Raji (cell line): ENCODE measurements around the gene KCTD19.
A peak's percentile ranks its signal among the peaks of the same experiment; 100 is the strongest.

ENCODE experiments used
- POLR2A ChIP-seq: IDR thresholded peaks from 2 replicates; pipeline ENCODE4 v1.6.1; 2011; ENCODE audit warnings: low read depth, low read length, control low read depth; ENCODE audit not compliant: insufficient read depth

The KCTD19 gene

DNA sequence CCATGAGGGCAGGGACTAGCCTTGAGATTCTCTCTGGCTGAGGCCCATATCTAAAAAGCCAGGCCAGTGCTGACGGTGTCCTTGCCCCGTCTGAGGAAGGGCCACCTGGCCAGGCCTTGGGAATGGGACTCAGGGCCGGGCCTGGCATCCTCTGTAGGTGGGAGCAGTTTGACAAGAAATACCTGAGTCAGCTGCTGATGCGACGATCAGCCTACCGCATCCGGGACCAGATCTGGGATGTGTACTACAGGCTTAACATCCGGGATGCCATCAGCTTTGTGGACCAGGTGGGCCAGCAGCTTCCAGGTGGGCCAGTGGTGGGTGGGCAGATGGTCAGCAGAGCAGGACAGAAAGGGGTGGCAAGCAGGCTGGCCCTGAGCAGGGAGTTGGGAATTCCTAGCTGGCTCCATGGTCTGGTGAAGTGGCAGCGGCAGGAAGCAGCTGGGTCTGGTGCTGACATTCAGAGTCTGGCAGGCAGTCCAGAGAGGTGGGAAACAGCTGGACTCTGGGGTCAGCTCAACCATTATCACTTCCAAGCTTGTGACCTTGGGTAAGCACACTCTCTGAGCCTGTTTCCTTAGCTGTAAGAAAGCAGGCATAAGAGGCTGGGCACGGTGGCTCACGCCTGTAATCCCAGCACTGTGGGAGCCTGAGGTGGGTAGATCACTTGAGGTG lies 68.2 kb downstream of the KCTD19 start:
- no peak for TF ChIP-seq POLR2A

DNA sequence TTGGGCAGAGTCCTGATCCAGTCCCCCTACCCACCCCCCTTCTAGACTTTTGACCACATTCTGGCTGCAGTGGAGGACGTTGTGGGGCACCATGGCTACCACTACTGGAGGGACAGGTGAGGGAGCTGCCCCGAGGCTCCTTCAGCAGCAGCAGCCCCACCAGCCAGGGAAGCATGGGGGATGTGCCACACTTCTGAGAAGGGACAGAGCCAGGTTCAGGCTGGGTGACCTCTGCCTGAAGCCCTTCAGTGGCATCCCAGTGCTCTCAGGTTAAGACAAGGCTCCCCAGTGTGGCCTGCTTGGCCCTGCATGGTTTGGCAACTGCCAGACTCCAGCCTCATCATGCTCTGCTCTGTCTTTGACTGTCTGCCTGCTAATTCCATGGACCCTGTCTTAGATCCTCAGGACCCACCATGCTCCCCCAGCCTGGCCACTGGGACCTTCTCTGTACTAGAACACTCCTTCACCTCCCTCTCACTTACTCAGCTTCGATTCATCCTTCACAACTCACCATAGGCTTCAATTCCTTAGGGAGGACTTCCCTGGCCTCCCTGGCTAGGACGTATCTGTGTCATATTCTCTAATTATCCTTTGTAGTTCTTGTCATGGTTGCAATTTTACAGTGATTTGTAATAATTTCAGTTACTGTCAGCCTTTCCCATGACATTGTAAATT lies 68.9 kb downstream of the KCTD19 start:
- TF ChIP-seq POLR2A: no peak

DNA sequence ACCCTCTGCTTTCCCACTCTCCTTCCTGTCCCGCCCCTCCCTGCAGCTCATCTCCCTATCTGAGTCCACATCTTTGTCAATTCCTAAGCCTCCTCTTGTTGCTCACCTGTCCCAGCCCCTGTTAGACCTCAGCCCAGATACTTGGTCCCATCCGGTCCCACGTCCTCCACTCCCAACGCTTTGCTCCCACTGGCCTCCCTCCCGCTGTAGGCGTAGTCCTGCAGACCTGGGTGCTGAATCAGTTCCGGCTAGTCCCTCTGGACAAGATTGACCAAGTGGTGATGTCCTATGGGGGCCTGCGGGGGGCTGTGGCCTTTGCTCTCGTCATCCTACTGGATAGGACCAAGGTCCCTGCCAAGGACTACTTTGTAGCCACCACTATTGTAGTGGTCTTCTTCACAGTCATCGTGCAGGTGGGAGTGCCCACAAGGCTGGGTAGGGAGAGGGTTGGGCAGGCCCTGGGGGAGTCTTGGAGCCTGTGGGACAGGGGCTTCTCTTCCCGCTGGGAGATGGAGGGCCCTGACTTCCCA lies 69.8 kb downstream of the KCTD19 start:
- TF ChIP-seq POLR2A: no peak

DNA sequence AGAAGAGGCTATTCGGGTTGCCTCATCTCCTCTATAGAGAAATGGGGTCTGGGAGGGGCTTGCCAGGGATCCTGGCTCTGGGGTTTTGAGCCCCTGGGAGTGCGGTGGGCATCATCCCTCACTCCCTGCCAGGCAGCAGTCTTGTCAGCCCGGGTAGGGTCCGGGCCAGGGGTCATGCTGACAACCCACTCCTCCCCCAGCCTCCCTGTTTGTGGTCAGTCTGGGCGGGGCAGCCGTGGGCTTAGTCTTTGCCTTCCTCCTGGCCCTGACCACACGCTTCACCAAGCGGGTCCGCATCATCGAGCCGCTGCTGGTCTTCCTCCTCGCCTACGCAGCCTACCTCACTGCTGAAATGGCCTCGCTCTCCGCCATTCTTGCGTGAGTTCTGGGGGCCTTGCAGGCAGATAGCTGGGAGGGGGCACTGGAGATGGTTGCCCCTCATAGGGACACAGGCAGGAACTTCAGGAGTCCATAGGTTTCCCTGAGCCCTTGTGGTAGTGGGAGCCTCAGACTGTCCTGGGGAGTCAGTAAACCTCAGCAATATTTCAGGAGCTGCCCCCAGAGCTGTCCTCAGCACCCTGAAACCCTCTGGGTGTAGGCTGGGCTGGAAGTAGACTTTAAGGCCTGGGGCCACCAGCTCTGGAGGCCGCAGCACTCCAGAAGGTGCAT lies 70.9 kb downstream of the KCTD19 start:
- no peak for TF ChIP-seq POLR2A

DNA sequence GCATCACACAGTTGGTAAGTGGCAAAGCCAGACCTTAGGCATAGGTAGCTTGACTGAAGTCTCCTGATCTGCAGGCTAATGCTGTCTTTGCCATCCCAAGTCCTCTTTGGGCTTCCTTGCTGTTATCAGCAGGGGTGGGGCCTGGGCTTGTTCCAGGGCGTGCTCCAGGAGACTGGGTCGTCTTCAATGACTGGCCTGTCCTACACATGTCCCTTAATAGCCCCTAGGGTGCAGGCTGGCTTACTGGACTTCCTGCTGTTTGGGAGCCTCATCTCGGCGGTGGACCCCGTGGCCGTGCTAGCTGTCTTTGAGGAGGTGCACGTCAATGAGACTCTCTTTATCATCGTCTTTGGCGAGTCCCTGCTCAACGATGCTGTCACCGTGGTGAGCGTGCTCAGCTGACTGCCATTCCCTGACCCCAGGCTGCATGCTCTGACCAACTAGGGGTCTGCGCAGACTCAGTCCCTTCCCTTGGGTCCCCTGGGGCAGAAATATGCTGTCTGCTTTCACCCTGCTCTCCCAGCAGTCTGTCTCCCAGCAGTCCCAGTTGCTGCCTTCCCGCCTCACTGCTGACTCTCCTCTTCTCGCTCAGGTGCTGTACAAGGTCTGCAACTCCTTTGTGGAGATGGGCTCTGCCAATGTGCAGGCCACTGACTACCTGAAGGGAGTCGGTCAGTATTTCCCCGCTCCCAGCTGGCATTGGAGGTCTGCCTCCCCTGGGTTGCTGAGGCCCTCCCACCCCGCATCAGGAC lies 71.6 kb downstream of the KCTD19 start:
- TF ChIP-seq POLR2A: no peak

DNA sequence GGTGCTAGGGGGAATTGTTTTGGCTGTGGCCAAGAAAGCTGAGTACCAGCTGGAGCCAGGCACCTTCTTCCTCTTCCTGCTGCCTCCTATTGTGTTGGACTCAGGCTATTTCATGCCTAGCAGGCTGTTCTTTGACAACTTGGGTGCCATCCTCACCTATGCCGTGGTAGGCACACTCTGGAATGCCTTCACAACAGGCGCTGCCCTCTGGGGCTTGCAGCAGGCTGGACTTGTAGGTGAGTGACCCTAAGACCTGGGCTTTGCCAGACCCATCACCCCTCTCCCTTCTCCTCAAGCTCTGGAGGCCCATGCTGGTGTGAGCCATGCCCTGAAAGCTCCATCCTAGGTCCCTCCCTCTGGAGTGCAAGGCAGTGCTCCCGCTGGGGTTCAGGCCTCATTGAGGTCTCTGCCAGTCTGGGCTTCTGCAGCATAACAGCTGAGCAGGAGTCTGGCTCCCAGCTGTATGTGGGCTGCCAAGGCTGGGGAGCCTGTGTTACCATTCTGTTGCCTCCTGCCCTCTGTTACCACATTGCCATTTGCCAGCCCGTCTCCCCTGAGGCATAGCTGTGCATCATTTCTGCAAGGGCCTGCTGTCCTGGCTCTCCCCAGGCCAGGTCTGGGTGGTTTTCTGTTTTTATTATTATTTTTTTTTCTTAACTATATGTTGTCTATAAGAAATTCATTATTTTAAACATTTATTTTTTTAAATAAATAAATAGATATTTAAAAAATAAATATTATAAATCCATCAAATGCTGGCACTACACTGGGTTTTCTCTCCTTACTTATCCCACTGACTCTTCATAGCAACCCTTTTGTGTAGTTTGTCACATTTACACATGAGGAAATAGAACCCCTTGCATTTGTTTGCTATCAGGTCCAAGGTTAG lies 73.7 kb downstream of the KCTD19 start:
- no peak for TF ChIP-seq POLR2A

DNA sequence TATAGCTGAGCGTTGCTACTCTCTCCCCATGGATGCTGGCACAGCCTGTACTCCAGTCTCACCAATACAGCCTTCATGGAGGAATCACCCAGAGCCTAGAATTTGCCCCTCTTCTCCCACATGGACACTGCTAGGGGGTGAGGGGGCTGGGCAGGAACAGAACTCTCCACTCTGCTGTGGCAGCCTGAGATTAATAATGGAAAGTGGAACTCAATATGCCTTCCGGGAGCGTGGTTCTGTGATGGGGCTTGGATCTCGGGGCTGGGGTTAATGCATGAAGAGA lies 76.6 kb downstream of the KCTD19 start:
- no peak for TF ChIP-seq POLR2A

DNA sequence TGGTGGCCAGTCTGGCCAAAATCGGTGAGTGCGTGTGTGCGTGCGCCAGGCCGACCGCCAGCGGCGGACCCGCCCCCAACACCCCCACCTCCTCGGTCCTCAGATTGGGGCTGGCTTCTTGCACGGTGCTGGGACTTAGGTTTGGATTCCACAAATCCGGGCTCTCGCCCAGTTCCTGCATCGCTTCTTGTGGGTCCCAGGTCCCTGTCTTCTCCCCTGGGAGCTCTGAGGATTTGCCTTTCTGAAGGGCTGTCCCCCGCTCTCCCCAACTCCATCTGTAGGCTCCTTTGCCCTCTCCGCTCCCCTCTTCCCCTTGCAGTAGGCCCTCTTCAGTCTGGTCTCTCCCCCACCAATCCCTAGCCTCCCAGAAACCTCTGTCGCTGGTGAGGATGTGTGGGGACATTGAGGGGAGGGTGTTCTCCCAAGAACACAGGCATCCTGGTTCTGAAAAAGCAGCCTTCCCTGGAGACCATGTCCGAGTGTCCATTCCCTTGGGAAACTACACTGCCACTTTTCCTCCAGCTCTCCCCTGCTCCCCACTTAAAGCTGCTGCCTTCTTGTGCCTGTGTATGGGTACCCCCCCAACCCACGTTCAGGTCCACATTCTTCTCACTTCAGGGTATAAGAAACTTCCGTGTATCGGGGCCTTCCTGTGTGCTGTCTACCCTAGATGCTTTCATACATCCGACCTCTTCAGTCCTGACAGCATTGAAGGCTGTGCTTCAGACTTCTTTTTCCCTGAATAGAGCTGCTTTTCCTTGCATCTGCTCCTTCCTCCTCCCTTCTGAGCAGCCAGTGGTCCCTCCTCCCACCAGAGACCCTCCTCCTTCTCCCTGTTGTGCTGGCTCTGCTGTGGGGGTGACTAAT lies 77.1 kb downstream of the KCTD19 start:
- TF ChIP-seq POLR2A: no peak

DNA sequence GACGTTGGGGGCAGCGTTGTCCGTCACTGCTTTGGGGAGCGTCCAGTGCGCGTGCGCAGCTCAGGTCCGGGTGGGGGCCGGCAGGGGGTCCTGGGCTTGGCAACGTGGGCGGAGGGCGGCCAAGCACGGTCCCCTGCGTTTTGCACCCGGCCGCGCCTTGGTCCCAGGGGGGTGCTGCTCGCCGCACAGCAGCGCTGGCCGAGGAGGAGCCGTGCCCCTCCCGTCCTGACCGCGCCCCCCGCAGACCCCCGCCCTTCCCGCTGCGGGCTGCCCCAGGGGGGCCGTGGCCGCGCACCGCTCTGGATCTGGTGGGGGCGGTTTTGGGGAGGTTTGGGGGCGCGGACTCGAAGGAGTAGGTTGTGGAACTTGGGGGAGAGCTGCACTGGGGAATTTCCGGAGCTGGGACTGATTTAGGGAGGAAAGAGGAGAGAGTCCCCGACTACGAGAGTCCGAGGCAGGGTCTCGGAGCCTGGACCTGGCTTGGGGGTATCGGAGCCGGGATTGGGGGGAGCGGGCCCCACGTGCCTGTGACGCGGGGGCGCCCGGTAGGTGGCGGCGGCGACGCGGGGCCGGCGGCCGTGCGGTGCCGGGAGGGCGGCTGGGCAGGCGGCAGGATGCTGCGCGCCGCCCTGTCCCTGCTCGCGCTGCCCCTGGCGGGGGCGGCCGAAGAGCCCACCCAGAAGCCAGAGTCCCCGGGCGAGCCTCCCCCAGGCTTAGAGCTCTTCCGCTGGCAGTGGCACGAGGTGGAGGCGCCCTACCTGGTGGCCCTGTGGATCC lies 78.0 kb downstream of the KCTD19 start, which contains the start of gene SLC9A5:
SLC9A5 (plus strand) TSS at position 579 of the 777 bp plus-strand sequence; CDS start at position 615, 36 bp downstream.
- no peak for TF ChIP-seq POLR2A

DNA sequence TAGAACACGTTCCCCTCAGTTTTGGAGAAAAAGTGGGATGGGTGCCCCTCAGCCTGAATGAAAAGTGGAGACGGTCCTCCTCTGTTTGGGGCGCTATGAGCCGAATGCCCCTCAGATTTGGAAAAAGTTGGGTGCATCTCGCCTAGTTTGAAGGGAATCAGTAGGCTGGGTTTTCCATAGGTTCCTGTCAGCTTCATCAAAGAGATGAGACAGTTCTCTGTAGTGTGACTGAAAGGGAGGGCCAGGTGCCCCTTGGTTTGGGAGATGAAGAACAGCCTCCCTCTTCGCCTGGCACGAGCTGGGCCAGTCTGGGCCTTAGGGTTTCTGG lies 78.5 kb downstream of the KCTD19 start:
- no peak for TF ChIP-seq POLR2A

DNA sequence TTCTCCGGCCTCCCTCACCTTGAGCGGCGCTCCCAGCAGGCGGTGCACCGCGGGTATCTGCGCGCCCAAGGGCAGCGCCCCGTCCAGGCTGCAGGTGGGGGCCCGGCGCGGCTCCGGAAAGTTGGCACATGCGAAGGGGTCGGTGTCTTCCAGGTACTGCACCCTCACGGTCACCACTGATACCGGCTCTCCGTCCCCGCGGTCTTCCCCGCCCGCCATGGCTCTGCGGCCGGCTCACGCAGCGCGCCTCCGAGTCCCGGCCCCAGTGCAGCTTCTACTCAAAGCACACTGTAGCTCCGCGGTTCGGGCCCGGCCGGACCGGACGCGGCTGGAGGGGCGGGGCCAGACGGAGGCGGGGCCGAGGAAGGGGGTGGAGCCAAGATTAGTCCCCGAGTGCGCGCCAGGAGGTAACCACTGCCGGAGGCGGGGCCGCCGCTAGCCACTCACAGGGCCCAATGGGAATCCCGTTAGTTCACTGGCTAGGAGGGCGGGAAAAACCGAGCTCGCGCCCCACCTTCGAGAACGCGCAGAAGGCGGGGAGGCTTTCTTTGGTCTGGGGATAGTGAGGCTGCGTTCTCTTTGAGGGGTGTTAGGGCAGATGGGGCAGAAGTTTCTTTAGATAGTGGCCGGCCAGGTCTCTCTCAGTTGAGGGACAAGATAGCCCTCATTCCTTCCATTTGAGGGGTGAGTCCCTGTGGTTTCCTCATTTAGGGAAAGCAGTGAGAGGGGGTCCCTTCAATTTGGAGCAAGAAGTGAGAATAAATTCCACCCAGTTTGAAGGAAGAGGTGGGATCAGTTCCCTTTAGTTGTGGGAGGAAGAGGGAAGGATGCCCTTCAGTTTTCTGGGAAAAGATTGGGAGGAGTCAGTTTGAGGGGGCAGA lies 79.1 kb downstream of the KCTD19 start, which contains the start of gene FHOD1:
FHOD1 (minus strand) TSS at position 290 of the 881 bp plus-strand sequence; CDS start at position 219, 71 bp downstream.
- TF ChIP-seq POLR2A: peak; percentile 73

DNA sequence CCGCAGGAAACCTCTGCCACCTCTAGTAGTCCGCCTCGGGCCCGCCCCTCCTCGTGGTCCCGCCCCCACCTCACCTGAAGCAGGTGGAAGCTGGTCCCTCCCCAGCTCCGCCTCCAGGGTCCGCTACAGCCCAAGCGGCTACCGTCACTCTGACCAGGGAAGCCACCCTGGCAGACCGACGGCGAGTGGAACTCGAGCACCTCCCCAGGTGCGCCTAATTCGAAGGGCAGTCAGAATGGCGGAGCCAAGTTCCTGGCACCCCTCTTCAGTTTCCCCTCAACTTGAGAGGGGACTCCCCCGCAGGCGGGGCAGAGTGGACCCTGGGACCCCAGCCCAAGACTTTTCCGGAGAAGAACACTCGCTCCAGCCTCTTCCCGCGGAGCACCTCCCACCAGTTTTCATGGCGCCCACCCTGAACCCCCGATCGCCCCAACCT lies 79.8 kb downstream of the KCTD19 start:
- no peak for TF ChIP-seq POLR2A
